Prostate gland (tissue), 2 donors: ENCODE data around the gene HTRA2.

Source experiments
- CTCF ChIP-seq, 4 experiments: fragments of 200-600 bp in 2 of 4; fragments of 450-650 bp in 2 of 4; sonication (generic) in 2 of 4; IDR thresholded peaks; 1 replicate in 3 of 4; 2 replicates in 1 of 4; pipeline ENCODE4 v1.5.1; 2016 to 2019; ENCODE audit warnings: antibody characterized with exemption in 4 of 4, mild to moderate bottlenecking in 2 of 4, moderate library complexity in 2 of 4
- POLR2A ChIP-seq: fragments of 450-650 bp; IDR thresholded peaks from one replicate; pipeline ENCODE4 v1.6.1; 2016; ENCODE audit warnings: antibody characterized with exemption, mild to moderate bottlenecking
- POLR2AphosphoS5 ChIP-seq: sonication (generic); formaldehyde crosslinking; IDR thresholded peaks from one replicate; pipeline ENCODE4 v1.6.1; 2017; ENCODE audit warnings: antibody characterized with exemption

- TF ChIP-seq CTCF (IDR thresholded peaks at IDR 0.05) (no peak), POLR2A (no peak), POLR2AphosphoS5 (no peak)
These were observed 31.1 kb upstream of the HTRA2 start for GRCh38 chr2:74498500-74499266.
